Gastrocnemius medialis (tissue), 4 donors: ENCODE measurements around the gene ALG6. TPM values are rescaled to one million over a fixed set of nuclear protein-coding genes. Genes with fewer than 3 reads are reported as not detected.

Experiments used
- ATAC-seq, 2 donors: fragments of 150-250 bp; one replicate each; pipeline ENCODE4 v1.9.1; 2016
- DNase-seq, 2 donors: peaks; one replicate each; pipeline ENCODE4 v3.0.0-alpha.2; 2019
- H3K27ac ChIP-seq, 4 donors: fragments of 200-600 bp; sonication (generic); 1 replicate in 1 of 4; 2 replicates in 3 of 4; pipeline ENCODE4 v1.5.1; 2016 to 2018; ENCODE audit warnings: mild to moderate bottlenecking in 2 of 4, moderate library complexity in 1 of 4
- H3K27me3 ChIP-seq, 3 donors: fragments of 200-600 bp; sonication (generic) in 2 of 3; 1 replicate in 1 of 3; 2 replicates in 2 of 3; pipeline versions ENCODE4 v1.5.1 to v1.6.0; 2016 to 2019; ENCODE audit warnings: mild to moderate bottlenecking in 1 of 3, moderate library complexity in 1 of 3
- H3K36me3 ChIP-seq, 2 donors: fragments of 200-600 bp; sonication (generic) in 1 of 2; one replicate each; pipeline ENCODE4 v1.5.1; 2017 to 2018
- H3K4me1 ChIP-seq, 2 donors: fragments of 200-600 bp; sonication (generic) in 1 of 2; one replicate each; pipeline ENCODE4 v1.5.1; 2016 to 2017; ENCODE audit warnings: mild to moderate bottlenecking in 2 of 2
- H3K4me3 ChIP-seq, 4 donors: fragments of 200-600 bp; sonication (generic) in 3 of 4; 1 replicate in 1 of 4; 2 replicates in 3 of 4; pipeline ENCODE4 v1.5.1; 2016 to 2019; ENCODE audit warnings: mild to moderate bottlenecking in 2 of 4
- H3K9me3 ChIP-seq, 3 donors: fragments of 200-600 bp; sonication (generic) in 2 of 3; 1 replicate in 1 of 3; 2 replicates in 2 of 3; pipeline ENCODE4 v1.5.1; 2016 to 2019
- CTCF ChIP-seq, 5 experiments: fragments of 450-650 bp in 3 of 5; fragments of 200-600 bp in 2 of 5; sonication (generic) in 2 of 5; IDR thresholded peaks in 4 of 5; conservative IDR thresholded peaks in 1 of 5; 1 replicate in 4 of 5; 2 replicates in 1 of 5; pipeline ENCODE4 v1.5.1; 2016 to 2019; ENCODE audit warnings: antibody characterized with exemption in 5 of 5, mild to moderate bottlenecking in 3 of 5, moderate library complexity in 3 of 5
- POLR2A ChIP-seq, 2 donors: fragments of 450-650 bp; IDR thresholded peaks; one replicate each; pipeline ENCODE4 v1.6.1; 2017; ENCODE audit warnings: antibody characterized with exemption in 2 of 2, mild to moderate bottlenecking in 2 of 2, moderate library complexity in 2 of 2
- in situ Hi-C, 4 donors: fragments of 200-750 bp; cut with MboI; loops; one replicate each; pipeline versions ENCODE4 v1.15.0 to v1.8.0; 2017; ENCODE audit warnings: low sequenced_read_pairs in 4 of 4
- intact Hi-C: fragments of 100-400 bp; cut with DNase I; formaldehyde crosslinking; loops from one replicate; pipeline ENCODE4 v1.15.1; 2023; ENCODE audit warnings: low total_unique reads
- total RNA-seq, 4 donors: library from RNA; depleted of rRNA; stranded (reverse); fragments of >200 nt; gene quantifications; one replicate each; pipeline versions ENCODE4 v1.1.0 to v1.2.3, GENCODE V29; 2016

Gene ALG6
- total RNA-seq, 4 donors from 2014 or later, result 2.3 to 9.5 (median 5.7) TPM

GRCh38 chr1:63326106-63326472 is 41.3 kb upstream of the ALG6 start:
- Histone ChIP-seq H3K4me1 (peaks cover 6 to 11% of the 10 kb centered on the region in 2 donors), H3K9me3 (no peaks in the 10 kb centered on the region), H3K27ac (no peak overlapping the region), H3K27me3 (peaks cover 96 to 100% (median 99%) of the 10 kb centered on the region in 3 donors), H3K4me3 (no peak overlapping the region), H3K36me3 (no peaks in the 10 kb centered on the region)
- ATAC-seq, result no peak
- intact Hi-C loops, result loop anchor here (5.0 kb wide), 3 partner anchors 41 to 211 kb away; partner anchors contain the start of gene ALG6
- no peak for TF ChIP-seq CTCF (IDR thresholded peaks at IDR 0.05 in 4 of 5, conservative IDR thresholded peaks at IDR 0.05 in 1 of 5)
- no peak for TF ChIP-seq POLR2A (IDR thresholded peaks at IDR 0.05)
- no peak for DNase-seq
- in situ Hi-C loops, result no loop called here

- no peak for ATAC-seq
- peaks cover 96 to 99% (median 97%) of the 10 kb centered on the region in 3 donors for H3K27me3 ChIP-seq
- in situ Hi-C loops, result no loop called here
Measured at GRCh38 chr1:63326473-63327380, 40.7 kb upstream of the ALG6 start.

GRCh38 chr1:63327417-63328054 is 39.9 kb upstream of the ALG6 start:
- DNase-seq, result peak in 1 of 2 donors; percentile 53
- H3K36me3 ChIP-seq, result no peaks in the 10 kb centered on the region
- TF ChIP-seq CTCF (IDR thresholded peaks at IDR 0.05 in 4 of 5, conservative IDR thresholded peaks at IDR 0.05 in 1 of 5), result peak; percentile 54 to 73 (median 63)
- TF ChIP-seq POLR2A (IDR thresholded peaks at IDR 0.05), result no peak
- peak; percentile 65 to 66 for ATAC-seq
- no peak overlapping the region for H3K27ac ChIP-seq
- intact Hi-C loops, result loop anchor here (5.0 kb wide), 3 partner anchors 40 to 210 kb away; partner anchors contain the start of gene ALG6
- H3K27me3 ChIP-seq, result peaks cover 95 to 96% (median 95%) of the 10 kb centered on the region in 3 donors
- peaks cover 5 to 6% of the 10 kb centered on the region in 2 donors for H3K4me1 ChIP-seq
- in situ Hi-C loops, result no loop called here
- H3K4me3 ChIP-seq, result no peak overlapping the region
- H3K9me3 ChIP-seq, result no peaks in the 10 kb centered on the region

More at GRCh38 chr1:63326473-63327380, 40.7 kb upstream of the ALG6 start:
- no peak for DNase-seq
- H3K36me3 ChIP-seq, result no peaks in the 10 kb centered on the region
- no peak overlapping the region for H3K27ac ChIP-seq
- H3K4me1 ChIP-seq, result peaks cover 6 to 11% of the 10 kb centered on the region in 2 donors
- intact Hi-C loops, result loop anchor here (5.0 kb wide), 3 partner anchors 41 to 211 kb away; partner anchors contain the start of gene ALG6
- no peak overlapping the region for H3K4me3 ChIP-seq
- H3K9me3 ChIP-seq, result no peaks in the 10 kb centered on the region
- TF ChIP-seq CTCF (IDR thresholded peaks at IDR 0.05 in 4 of 5, conservative IDR thresholded peaks at IDR 0.05 in 1 of 5), result no peak
- TF ChIP-seq POLR2A (IDR thresholded peaks at IDR 0.05), result no peak

- TF ChIP-seq POLR2A (IDR thresholded peaks at IDR 0.05) (no peak), CTCF (IDR thresholded peaks at IDR 0.05 in 4 of 5, conservative IDR thresholded peaks at IDR 0.05 in 1 of 5) (no peak)
Measured at GRCh38 chr1:63328122-63328521, 39.3 kb upstream of the ALG6 start.

More at GRCh38 chr1:63328122-63328521, 39.3 kb upstream of the ALG6 start:
- no peak for ATAC-seq
- Histone ChIP-seq H3K9me3 (no peaks in the 10 kb centered on the region), H3K4me3 (no peak overlapping the region), H3K27ac (no peak overlapping the region), H3K27me3 (peaks cover 91 to 96% (median 95%) of the 10 kb centered on the region in 3 donors), H3K36me3 (no peaks in the 10 kb centered on the region), H3K4me1 (peaks cover 0 to 3% of the 10 kb centered on the region in 2 donors)
- in situ Hi-C loops, result no loop called here
- intact Hi-C loops, result loop anchor here (5.0 kb wide), 3 partner anchors 39 to 209 kb away; partner anchors contain the start of gene ALG6
- DNase-seq, result no peak
